DMS 273 (cell line): ENCODE results near the gene NAA11.

ENCODE experiments used
- DNase-seq: peaks from one replicate; lab custom pipeline; 2025; ENCODE audit not compliant: unreplicated experiment; lab: John Stamatoyannopoulos, UW

NAA11 gene

GRCh38 chr4:79325864-79326328 is at the start of gene NAA11:
TSS of gene NAA11 (minus strand) at chr4:79326061. CDS start at chr4:79325877, 184 bp downstream.
- DNase-seq, result no peak

- no peak for DNase-seq
Measured at GRCh38 chr4:79370026-79370425, 44.2 kb upstream of the NAA11 start.

DNA sequence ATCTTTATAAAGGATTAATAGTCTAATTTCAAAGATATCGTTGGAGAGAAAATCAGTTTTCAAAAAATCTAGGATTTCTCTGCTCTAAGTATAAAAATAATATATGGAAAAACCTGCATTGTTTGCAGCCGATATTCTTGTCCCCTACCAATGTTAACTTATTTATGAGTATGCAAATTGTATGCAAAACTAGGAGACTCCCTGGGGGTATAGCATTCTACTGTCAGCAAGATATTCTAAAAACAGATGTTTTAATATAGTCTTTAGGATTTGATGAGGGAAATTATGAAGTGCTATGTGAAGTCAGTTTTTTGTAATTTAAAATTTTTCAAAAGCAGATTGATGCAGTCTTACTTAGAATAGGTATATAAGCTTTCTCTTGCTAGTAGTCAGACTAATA is 41.2 kb upstream of the NAA11 start:
- DNase-seq, result peak; percentile 21

- DNase-seq, result no peak
Measured at GRCh38 chr4:79366422-79366821, 40.6 kb upstream of the NAA11 start.

- DNase-seq, result peak; percentile 54
Measured at GRCh38 chr4:79364061-79364460, 38.2 kb upstream of the NAA11 start.

DNA sequence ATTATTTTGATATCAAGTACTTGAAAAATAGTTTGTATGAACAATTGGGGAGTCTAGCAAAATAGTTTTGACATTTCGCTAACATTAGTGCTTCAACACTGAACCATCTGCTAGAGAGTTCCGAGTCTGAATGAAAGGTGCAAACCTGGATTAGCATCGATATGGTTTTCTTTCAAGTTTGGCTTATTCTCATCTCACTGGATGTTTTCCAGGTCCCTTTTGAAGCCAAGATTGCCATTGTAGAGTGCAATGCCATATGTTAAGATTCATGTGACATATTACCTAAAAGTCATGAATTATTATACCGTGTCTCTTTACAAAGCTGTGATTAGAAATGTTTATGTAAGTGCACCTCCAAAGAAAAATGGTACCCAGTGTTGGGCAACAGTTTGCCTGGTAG is 36.8 kb upstream of the NAA11 start:
- peak; percentile 69 for DNase-seq

GRCh38 chr4:79360006-79360405 is 34.1 kb upstream of the NAA11 start:
- DNase-seq, result peak; percentile 29

DNA sequence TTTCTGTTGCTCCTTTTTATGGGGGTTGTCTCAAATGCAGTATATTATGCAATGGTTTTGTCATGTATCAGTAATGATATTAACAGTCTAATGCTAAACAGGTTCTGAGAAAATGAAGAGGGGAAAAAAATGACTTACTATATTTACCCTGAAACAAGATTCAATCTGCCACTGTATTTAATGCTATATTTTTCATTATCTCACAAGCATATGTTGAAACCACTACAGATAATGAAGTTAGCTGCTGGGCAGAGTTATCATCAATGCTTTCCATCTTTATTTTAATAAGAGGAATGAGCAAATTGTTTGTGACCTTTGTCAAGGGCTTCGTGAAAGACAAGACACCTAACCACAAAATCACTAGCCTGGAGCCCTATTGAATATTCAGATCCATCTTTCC is 32.6 kb upstream of the NAA11 start:
- DNase-seq, result peak; percentile 15

GRCh38 chr4:79357365-79357764 is 31.5 kb upstream of the NAA11 start:
- DNase-seq, result peak; percentile 60

DNA sequence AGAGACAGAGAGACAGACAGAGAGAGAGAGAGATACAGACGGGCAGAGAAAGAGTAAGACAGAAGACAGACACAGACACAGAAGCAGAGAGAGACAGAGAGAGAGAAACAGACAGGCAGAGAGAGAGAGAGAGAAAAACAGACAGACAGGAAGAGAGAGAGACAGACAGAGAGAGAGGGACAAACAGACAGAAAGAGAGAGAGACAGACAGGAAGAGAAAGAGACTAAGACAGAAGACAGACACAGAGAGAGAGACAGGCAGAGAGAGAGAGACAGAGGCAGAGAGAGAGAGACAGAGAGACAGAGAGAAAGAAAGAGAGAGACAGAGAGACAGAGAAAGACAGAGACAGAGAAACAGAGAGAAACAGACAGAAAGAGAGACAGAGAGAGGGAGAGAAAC is 27.2 kb upstream of the NAA11 start:
- no peak for DNase-seq

DNA sequence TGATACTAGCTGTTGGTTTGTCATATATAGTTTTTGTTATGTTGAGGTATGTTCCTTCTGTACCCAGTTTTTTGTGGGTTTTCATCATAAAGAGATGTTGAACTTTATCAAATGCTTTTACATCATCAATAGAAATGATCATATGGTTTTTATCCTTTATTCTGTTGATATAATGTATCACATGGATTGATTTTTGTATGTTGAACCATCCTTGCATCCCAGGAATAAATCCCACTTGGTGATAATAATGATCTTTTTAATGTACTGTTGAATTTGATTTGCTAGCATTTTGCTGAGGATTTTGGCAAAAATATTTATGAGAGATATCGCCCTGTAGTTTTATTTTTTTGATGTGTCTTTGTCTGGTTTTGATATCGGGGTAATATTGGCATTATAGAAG is 22.5 kb upstream of the NAA11 start:
- DNase-seq, result no peak

GRCh38 chr4:79341893-79342653 is 16.2 kb upstream of the NAA11 start:
- DNase-seq, result no peak

GRCh38 chr4:79340568-79340967 is 14.7 kb upstream of the NAA11 start:
- no peak for DNase-seq

DNA sequence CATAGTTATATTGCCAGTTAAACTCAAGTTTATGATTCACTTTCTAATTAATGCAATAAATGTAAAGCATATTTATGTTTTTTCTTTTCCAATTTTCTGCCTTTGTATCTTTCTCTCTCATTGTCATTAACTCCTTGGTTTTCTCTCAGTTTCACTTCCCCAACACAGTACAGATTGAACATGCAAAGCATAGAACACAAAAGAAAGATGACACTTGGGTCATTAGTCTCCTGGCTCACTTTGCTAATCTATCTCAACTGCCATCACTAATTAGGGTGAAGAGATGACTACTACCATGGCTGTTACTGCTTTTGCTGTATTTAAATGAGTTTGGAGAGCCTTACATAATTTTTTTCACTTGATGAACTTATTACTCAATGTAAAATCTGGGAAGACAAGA is 12.3 kb upstream of the NAA11 start:
- no peak for DNase-seq

GRCh38 chr4:79334783-79335182 is 8.9 kb upstream of the NAA11 start:
- peak; percentile 60 for DNase-seq

GRCh38 chr4:79334341-79334740 is 8.5 kb upstream of the NAA11 start:
- no peak for DNase-seq

DNA sequence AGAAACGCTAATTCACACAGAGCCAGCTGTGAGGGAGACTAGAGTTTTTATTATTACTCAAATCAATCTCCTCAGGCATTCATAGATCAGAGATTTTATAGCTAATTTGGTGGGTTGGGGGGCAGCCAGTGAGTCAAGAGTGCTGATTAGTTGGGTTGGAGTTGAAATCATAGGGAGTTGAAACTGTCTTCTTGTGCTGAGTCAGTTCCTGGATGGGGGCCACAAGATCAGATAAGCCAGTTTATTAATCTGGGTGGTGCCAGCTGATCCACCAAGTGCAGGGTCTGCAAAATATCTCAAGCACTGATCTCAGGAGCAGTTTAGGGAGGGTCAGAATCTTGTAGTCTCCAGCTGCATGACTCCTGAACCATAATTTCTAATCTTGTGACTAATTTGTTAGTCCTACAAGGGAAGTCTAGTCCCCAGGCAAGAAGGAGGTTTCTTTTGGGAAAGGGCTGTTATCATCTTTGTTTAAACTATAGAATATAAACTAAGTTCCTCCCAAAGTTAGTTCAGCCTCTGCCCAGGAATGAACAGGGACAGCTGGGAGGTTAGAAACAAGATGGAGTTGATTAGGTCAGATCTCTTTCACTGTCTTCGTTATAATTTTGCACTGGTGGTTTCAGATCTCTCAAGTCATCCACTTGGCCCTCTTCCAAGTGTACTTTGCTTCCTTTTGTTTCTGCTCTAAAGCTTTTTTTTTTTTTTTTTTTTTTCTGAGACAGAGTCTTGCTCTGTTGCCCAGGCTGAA is 5.4 kb upstream of the NAA11 start:
- DNase-seq, result peak; percentile 44

DNA sequence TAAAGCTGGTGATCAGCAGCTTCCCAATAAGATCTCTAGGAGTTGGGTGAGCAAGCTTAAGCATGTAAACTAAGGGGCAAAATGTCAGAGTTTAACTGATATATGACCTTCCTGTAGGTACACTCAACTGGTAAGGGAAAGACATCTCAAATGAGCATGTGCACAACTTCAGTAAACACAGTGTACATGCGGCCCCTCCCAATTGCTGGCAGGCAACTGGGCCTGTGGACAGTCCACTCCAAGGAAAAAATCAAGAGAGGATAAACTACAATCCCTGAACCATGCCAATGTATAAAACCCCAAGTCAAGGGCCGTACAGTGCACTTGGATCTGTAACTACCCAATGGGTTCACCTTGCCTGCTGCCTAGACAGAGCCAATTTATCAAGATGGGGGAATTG is 4.9 kb upstream of the NAA11 start:
- DNase-seq, result peak; percentile 47

- no peak for DNase-seq
Measured at GRCh38 chr4:79325436-79325835, 425 bp downstream of the NAA11 start.

- no peak for DNase-seq
Measured at GRCh38 chr4:79319975-79320374, 5.9 kb downstream of the NAA11 start.

GRCh38 chr4:79317711-79318110 is 8.2 kb downstream of the NAA11 start:
- peak; percentile 46 for DNase-seq

DNA sequence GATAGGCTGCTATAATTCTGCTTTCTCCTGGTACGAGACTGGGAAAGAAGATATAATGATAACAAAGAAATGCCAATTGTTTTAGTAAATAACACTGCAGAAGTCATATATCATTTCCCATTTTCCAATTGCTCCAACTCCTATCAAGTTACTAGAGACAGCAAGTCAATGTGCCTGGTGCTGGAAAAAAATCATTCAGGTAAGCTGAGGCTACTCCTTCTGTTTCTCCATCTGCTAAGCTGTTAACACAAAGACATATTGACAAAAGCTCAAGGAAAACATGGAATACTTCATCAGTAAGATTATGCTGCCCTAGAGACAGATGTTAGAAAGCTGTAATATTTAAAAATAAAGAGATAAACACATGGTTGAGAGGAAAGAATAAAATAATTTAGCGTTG is 10.0 kb downstream of the NAA11 start:
- peak; percentile 87 for DNase-seq
